ENCODE results near the gene TSPEAR. TPM values are rescaled to one million over a fixed set of nuclear protein-coding genes. Genes with fewer than 3 reads are reported as not detected.
"Not testable (repeated sequence)": the region's sequence is repeated elsewhere in the genome, so short reads cannot be mapped to it uniquely, and the experiment has no call there.

The TSPEAR gene
- total RNA-seq, 1 donor, result not detected

GRCh38 chr21:44583089-44583799 is 128.1 kb downstream of the TSPEAR start:
- TF ChIP-seq CTCF (IDR thresholded peaks at IDR 0.05; ENCODE audit: extremely low read depth, low read depth, low read length), result no peak
- no peaks in the 10 kb centered on the region for H3K4me1 ChIP-seq (ENCODE audit: insufficient read depth, low read length)
- no peak overlapping the region for H2AFZ ChIP-seq (ENCODE audit: low read length)
- no peaks in the 10 kb centered on the region for H3K27me3 ChIP-seq (ENCODE audit: insufficient read depth, low read length)
- no peaks in the 10 kb centered on the region for H3K79me2 ChIP-seq (ENCODE audit: insufficient read depth, low read length)
- H3K4me2 ChIP-seq (ENCODE audit: insufficient read depth, low read length), result no peak overlapping the region
- H3K36me3 ChIP-seq (ENCODE audit: insufficient read depth, low read length), result no peaks in the 10 kb centered on the region
- no peak overlapping the region for H3K27ac ChIP-seq (ENCODE audit: low read depth, low read length)
- H3K4me3 ChIP-seq (ENCODE audit: insufficient read depth, low read length), result no peak overlapping the region
- DNase-seq (ENCODE audit: insufficient read length, low spot score, missing footprints), result no peak
- H4K20me1 ChIP-seq (ENCODE audit: insufficient read depth, low read length), result no peaks in the 10 kb centered on the region
- H3K9me3 ChIP-seq (ENCODE audit: low read depth, low read length), result no peaks in the 10 kb centered on the region

GRCh38 chr21:44582055-44582454 is 129.3 kb downstream of the TSPEAR start:
- Histone ChIP-seq H3K4me3 (ENCODE audit: insufficient read depth, low read length) (no peak overlapping the region), H4K20me1 (ENCODE audit: insufficient read depth, low read length) (no peaks in the 10 kb centered on the region), H3K27me3 (ENCODE audit: insufficient read depth, low read length) (no peaks in the 10 kb centered on the region), H2AFZ (ENCODE audit: low read length) (no peak overlapping the region), H3K4me1 (ENCODE audit: insufficient read depth, low read length) (no peaks in the 10 kb centered on the region), H3K4me2 (ENCODE audit: insufficient read depth, low read length) (no peak overlapping the region), H3K27ac (ENCODE audit: low read depth, low read length) (no peak overlapping the region), H3K36me3 (ENCODE audit: insufficient read depth, low read length) (no peaks in the 10 kb centered on the region), H3K9me3 (ENCODE audit: low read depth, low read length) (no peaks in the 10 kb centered on the region), H3K79me2 (ENCODE audit: insufficient read depth, low read length) (no peaks in the 10 kb centered on the region)
- TF ChIP-seq CTCF (IDR thresholded peaks at IDR 0.05; ENCODE audit: extremely low read depth, low read depth, low read length), result no peak
- DNase-seq (ENCODE audit: insufficient read length, low spot score, missing footprints), result no peak

- Histone ChIP-seq H3K27me3 (ENCODE audit: insufficient read depth, low read length) (no peaks in the 10 kb centered on the region), H3K27ac (ENCODE audit: low read depth, low read length) (no peak overlapping the region), H3K4me2 (ENCODE audit: insufficient read depth, low read length) (no peak overlapping the region), H2AFZ (ENCODE audit: low read length) (no peak overlapping the region), H3K36me3 (ENCODE audit: insufficient read depth, low read length) (no peaks in the 10 kb centered on the region), H3K4me1 (ENCODE audit: insufficient read depth, low read length) (no peaks in the 10 kb centered on the region), H4K20me1 (ENCODE audit: insufficient read depth, low read length) (no peaks in the 10 kb centered on the region), H3K4me3 (ENCODE audit: insufficient read depth, low read length) (no peak overlapping the region), H3K79me2 (ENCODE audit: insufficient read depth, low read length) (no peaks in the 10 kb centered on the region), H3K9me3 (ENCODE audit: low read depth, low read length) (no peaks in the 10 kb centered on the region)
- no peak for TF ChIP-seq CTCF (IDR thresholded peaks at IDR 0.05; ENCODE audit: extremely low read depth, low read depth, low read length)
- DNase-seq (ENCODE audit: insufficient read length, low spot score, missing footprints), result no peak
Observed at GRCh38 chr21:44581158-44581557, 130.2 kb downstream of the TSPEAR start.

- H3K9me3 ChIP-seq (ENCODE audit: low read depth, low read length); H3K79me2 ChIP-seq (ENCODE audit: insufficient read depth, low read length); DNase-seq (ENCODE audit: insufficient read length, low spot score, missing footprints); H3K36me3 ChIP-seq (ENCODE audit: insufficient read depth, low read length); H4K20me1 ChIP-seq (ENCODE audit: insufficient read depth, low read length); H3K27ac ChIP-seq (ENCODE audit: low read depth, low read length); H3K4me1 ChIP-seq (ENCODE audit: insufficient read depth, low read length); H3K27me3 ChIP-seq (ENCODE audit: insufficient read depth, low read length); H3K4me3 ChIP-seq (ENCODE audit: insufficient read depth, low read length); H3K4me2 ChIP-seq (ENCODE audit: insufficient read depth, low read length); H2AFZ ChIP-seq (ENCODE audit: low read length): not testable (repeated sequence)
Observed at GRCh38 chr21:44580231-44580821, 131.0 kb downstream of the TSPEAR start, which contains the start of gene KRTAP10-5. Gene KRTAP10-5, minus strand, starts transcription at chr21:44580604. Its CDS starts 26 bp downstream, at chr21:44580578.

Measured in osteoblast (primary cell).